Keratinocyte (primary cell): ENCODE data around the gene FOXL3. TPM values are rescaled to one million over a fixed set of nuclear protein-coding genes. Genes with fewer than 3 reads are reported as not detected.

Experiments used
- DNase-seq: peaks from one replicate; pipeline ENCODE4 v3.0.0-alpha.2; 2011; ENCODE audit warnings: low read depth, missing footprints, low spot score
- FAIRE-seq: peaks from 2 replicates; lab custom pipeline; 2011; peaks lifted over from hg19 to GRCh38; lab: Jason Lieb, UNC
- H2AFZ ChIP-seq: 2 replicates; pipeline ENCODE4 v1.6.0; 2012; ENCODE audit warnings: low read length, control low read depth, inconsistent platforms; ENCODE audit not compliant: control insufficient read depth
- H3K27ac ChIP-seq: 2 replicates; pipeline ENCODE4 v1.5.1; 2011; ENCODE audit warnings: low read length; ENCODE audit not compliant: control insufficient read depth, insufficient read depth
- H3K27me3 ChIP-seq: 3 replicates; pipeline ENCODE4 v1.6.0; 2011; ENCODE audit warnings: low read length; ENCODE audit not compliant: control insufficient read depth, insufficient read depth; ENCODE audit errors: extremely low read depth
- H3K36me3 ChIP-seq, 2 experiments: 2 replicates in 1 of 2; 3 replicates in 1 of 2; pipeline ENCODE4 v1.5.1; 2011; ENCODE audit warnings: low read length in 2 of 2, mild to moderate bottlenecking in 1 of 2; ENCODE audit not compliant: control insufficient read depth in 2 of 2, insufficient read depth in 2 of 2; ENCODE audit errors: extremely low read depth in 1 of 2
- H3K4me1 ChIP-seq: 3 replicates; pipeline ENCODE4 v1.5.1; 2011; ENCODE audit warnings: low read length; ENCODE audit not compliant: control insufficient read depth, insufficient read depth; ENCODE audit errors: extremely low read depth
- H3K4me2 ChIP-seq: 3 replicates; pipeline ENCODE4 v1.6.0; 2011; ENCODE audit warnings: low read depth, low read length; ENCODE audit not compliant: control insufficient read depth, insufficient read depth; ENCODE audit errors: extremely low read depth
- H3K4me3 ChIP-seq, 3 experiments: fragments of 200-600 bp in 1 of 3; sonication (generic) in 1 of 3; 2 replicates in 2 of 3; 3 replicates in 1 of 3; pipeline ENCODE4 v1.5.1; 2011 to 2016; ENCODE audit warnings: low read length in 3 of 3, mild to moderate bottlenecking in 3 of 3, control low read depth in 2 of 3, inconsistent platforms in 1 of 3, low read depth in 1 of 3, mixed read lengths in 1 of 3, mixed run types in 1 of 3, moderate library complexity in 1 of 3; ENCODE audit not compliant: control insufficient read depth in 2 of 3, insufficient read depth in 2 of 3; ENCODE audit errors: extremely low read depth in 1 of 3
- H3K79me2 ChIP-seq: 2 replicates; pipeline ENCODE4 v1.6.0; 2012; ENCODE audit warnings: low read length; ENCODE audit not compliant: control insufficient read depth, insufficient read depth
- H3K9ac ChIP-seq: 3 replicates; pipeline ENCODE4 v1.6.0; 2011; ENCODE audit warnings: low read length; ENCODE audit not compliant: control insufficient read depth, insufficient read depth; ENCODE audit errors: extremely low read depth
- H3K9me1 ChIP-seq: 3 replicates; pipeline ENCODE4 v1.6.0; 2011; ENCODE audit warnings: low read length; ENCODE audit not compliant: control insufficient read depth, insufficient read depth; ENCODE audit errors: extremely low read depth
- H3K9me3 ChIP-seq: 2 replicates; pipeline ENCODE4 v1.5.1; 2012; ENCODE audit warnings: low read depth, low read length; ENCODE audit not compliant: control insufficient read depth
- H4K20me1 ChIP-seq: 3 replicates; pipeline ENCODE4 v1.6.0; 2011; ENCODE audit warnings: low read length; ENCODE audit not compliant: control insufficient read depth, insufficient read depth; ENCODE audit errors: extremely low read depth
- CTCF ChIP-seq, 3 experiments: IDR thresholded peaks in 1 of 3; conservative IDR thresholded peaks in 1 of 3; optimal IDR thresholded peaks in 1 of 3; 2 replicates in 2 of 3; 3 replicates in 1 of 3; pipeline versions ENCODE3 to v1.5.1; 2011; ENCODE audit warnings: low read length in 3 of 3, mild to moderate bottlenecking in 3 of 3, moderate library complexity in 2 of 3, control low read depth in 1 of 3, inconsistent platforms in 1 of 3; ENCODE audit not compliant: insufficient read depth in 2 of 3; ENCODE audit errors: extremely low read depth in 1 of 3
- EZH2 ChIP-seq: IDR thresholded peaks from one replicate; pipeline ENCODE4 v1.6.1; 2012; ENCODE audit warnings: inconsistent platforms, mild to moderate bottlenecking, low read length, moderate library complexity
- dilution Hi-C: fragments of 300-500 bp; cut with MboI; formaldehyde crosslinking; loops from one replicate; pipeline ENCODE4 v1.7.0; 2020; ENCODE audit warnings: low sequenced_read_pairs; ENCODE audit not compliant: extremely low pct_ligation_motif_present
- polyA plus RNA-seq, 5 experiments: library from polyadenylated mRNA; depleted of rRNA in 3 of 5; stranded (reverse) in 3 of 5; stranded (forward) in 1 of 5; unstranded in 1 of 5; fragments of >200 nt; gene quantifications; 1 replicate in 1 of 5; 2 replicates in 3 of 5; 3 replicates in 1 of 5; pipeline versions ENCODE4 v1.2.1 to v1.2.3, GENCODE V29; 2011 to 2012; ENCODE audit warnings: missing spikeins in 2 of 5, low read depth in 1 of 5, low replicate concordance in 1 of 5

Gene FOXL3
- polyA plus RNA-seq, 1 donor (not counting 4 experiments of a cell fraction or from before 2014, with no cell fraction given): not detected

DNA sequence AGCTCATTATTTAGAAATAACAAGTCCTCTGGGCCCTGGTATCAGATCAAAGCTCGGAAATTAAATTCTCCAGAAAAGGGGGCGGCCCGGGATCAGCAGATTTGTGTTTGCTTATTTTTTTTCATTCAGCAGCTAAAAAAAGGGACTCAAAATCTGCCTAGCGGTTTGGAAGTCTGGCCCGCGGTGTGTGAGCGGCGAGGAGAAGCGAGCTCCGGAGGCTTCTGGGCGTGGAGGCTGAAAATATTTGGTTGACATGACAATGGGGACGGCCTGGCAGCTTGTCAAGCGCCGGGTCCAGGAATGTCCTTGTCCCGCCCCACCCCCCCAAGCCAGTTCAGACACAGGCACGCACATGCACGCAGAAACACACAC, 43.4 kb downstream of the FOXL3 start:
- Histone ChIP-seq H3K4me3 (peak overlapping the region in 2 of 3 experiments; percentile 21 to 49), H3K9me1 (no peaks in the 10 kb centered on the region), H3K79me2 (no peaks in the 10 kb centered on the region), H2AFZ (no peak overlapping the region), H3K4me1 (peaks cover 5% of the 10 kb centered on the region), H3K27ac (no peak overlapping the region), H4K20me1 (no peaks in the 10 kb centered on the region), H3K27me3 (peaks cover 5% of the 10 kb centered on the region), H3K4me2 (peak overlapping the region; percentile 59), H3K9me3 (peaks cover 6% of the 10 kb centered on the region), H3K9ac (no peak overlapping the region), H3K36me3 (no peaks in the 10 kb centered on the region)
- TF ChIP-seq CTCF (optimal IDR thresholded peaks at IDR 0.05 in 1 of 3, IDR thresholded peaks at IDR 0.05 in 1 of 3, conservative IDR thresholded peaks at IDR 0.05 in 1 of 3; ENCODE audit: extremely low read depth in 1 of 3, insufficient read depth in 2 of 3, low read length in 3 of 3) (no peak), EZH2 (no peak)
- FAIRE-seq: no peak
- DNase-seq: no peak
- dilution Hi-C loops: loop anchor here (10.0 kb wide), 1 partner anchor 151 kb away; no protein-coding TSS in a partner anchor

DNA sequence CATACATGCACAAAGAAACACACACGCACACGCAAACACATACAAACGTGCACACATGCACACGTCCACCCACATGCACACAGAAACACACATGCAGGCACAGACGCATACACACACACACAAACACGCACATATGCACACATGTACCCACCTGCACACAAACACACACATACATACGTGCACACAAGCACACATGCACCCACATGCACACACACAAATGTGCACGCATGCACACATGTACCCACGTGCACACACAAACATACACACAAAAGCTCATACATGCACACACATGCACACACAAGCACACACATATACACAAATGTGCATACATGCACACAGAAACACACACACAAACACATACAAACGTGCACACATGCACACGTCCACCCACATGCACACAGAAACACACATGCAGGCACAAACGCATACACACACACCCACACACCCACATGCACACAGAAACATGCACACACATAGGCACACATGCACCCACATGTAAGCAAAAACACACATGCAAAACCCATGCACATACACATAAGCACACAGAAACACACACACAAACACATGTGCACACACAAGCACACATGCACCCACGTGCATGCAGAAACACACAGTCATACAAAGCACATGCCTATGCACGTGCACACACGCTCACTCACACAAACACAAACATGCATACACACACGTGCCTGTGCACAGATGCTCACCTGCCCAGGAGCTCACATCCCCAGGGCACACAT, 44.8 kb downstream of the FOXL3 start:
- no peak overlapping the region for H3K9ac ChIP-seq
- H3K9me3 ChIP-seq: peaks cover 6% of the 10 kb centered on the region
- no peak for FAIRE-seq
- H3K79me2 ChIP-seq: no peaks in the 10 kb centered on the region
- H2AFZ ChIP-seq: no peak overlapping the region
- dilution Hi-C loops: loop anchor here (10.0 kb wide), 1 partner anchor 150 kb away; no protein-coding TSS in a partner anchor
- no peak for TF ChIP-seq CTCF (optimal IDR thresholded peaks at IDR 0.05 in 1 of 3, IDR thresholded peaks at IDR 0.05 in 1 of 3, conservative IDR thresholded peaks at IDR 0.05 in 1 of 3; ENCODE audit: extremely low read depth in 1 of 3, insufficient read depth in 2 of 3, low read length in 3 of 3)
- TF ChIP-seq EZH2: no peak
- H3K9me1 ChIP-seq: no peaks in the 10 kb centered on the region
- H4K20me1 ChIP-seq: no peaks in the 10 kb centered on the region
- H3K4me3 ChIP-seq: no peak overlapping the region
- peaks cover 5% of the 10 kb centered on the region for H3K4me1 ChIP-seq
- peaks cover 19% of the 10 kb centered on the region for H3K27me3 ChIP-seq
- no peak overlapping the region for H3K27ac ChIP-seq
- no peaks in the 10 kb centered on the region for H3K36me3 ChIP-seq
- H3K4me2 ChIP-seq: no peak overlapping the region
- DNase-seq: no peak
